ENCODE measurements around the gene KANTR. TPM values are rescaled to one million over a fixed set of nuclear protein-coding genes. Genes with fewer than 3 reads are reported as not detected.

KANTR gene
- total RNA-seq, 1 experiment from 2014 or later: 7.5 TPM

DNA sequence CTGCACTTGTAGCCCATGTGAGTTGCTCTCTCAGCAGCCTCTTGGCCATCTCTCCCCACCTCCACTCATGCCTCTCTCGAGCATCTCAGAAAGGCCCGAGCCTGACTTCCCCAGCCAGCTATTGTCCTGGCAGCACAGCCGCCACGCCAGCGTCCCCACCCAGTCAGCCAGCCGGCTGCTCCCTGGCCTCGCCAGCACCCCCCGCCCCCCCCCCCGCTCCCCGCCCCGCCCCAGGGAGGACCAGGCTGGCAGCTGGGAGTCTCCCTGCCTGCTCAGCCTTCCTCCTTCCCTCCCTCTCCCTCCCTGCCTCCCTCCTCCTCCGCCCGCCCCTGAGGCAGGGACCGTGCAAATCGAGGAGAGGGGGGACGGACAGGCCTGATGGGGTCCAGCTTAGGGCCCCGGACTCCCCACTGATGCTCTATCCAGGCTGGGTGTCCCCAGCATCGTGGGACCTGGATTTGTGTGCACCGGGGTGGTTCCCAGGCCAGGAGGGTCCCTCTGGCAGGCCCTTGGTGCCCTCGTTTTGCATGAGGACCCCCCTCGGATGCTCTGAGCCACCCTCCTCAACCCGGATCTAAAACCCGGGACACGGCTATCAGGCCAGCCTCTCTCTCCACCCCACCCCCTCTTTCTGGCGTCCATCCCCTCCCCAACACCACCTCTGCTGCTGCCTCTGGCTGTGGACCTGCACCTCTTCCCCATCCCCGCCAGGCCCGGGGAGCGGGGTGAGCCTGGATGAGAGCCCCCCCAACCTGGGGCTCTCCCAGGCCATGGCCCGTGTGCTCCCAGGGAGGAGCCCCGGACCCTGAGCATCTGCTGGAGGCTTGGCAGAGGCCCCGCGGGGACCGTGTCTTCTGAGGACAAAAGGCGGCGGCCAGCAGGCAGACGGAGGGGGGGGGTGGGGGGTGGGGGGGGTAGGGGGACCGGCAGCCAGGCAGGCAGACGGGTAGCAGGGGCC is 45.5 kb upstream of the KANTR start, which contains the start of gene GPR173:
Gene GPR173, plus strand, starts transcription at position 621 of the 958 bp plus-strand sequence. CDS start 27,833 bp downstream, outside the sequence.
- no peaks in the 10 kb centered on the region for H3K36me3 ChIP-seq (ENCODE audit: control insufficient read depth in 1 of 2, insufficient read depth in 2 of 2, low read length in 2 of 2)
- peak within 1 kb of the TSS; percentile 26; the same call in 1 of the 2 replicates for H3K27ac ChIP-seq (ENCODE audit: low read depth, low read length)
- H4K20me1 ChIP-seq (ENCODE audit: insufficient read depth): no peaks in the 10 kb centered on the region
- no peaks in the 10 kb centered on the region for H3K9me2 ChIP-seq (ENCODE audit: insufficient read depth)
- peaks cover 6 to 8% of the 10 kb centered on the region in 2 experiments; a peak in 3 of 4 replicates for H3K4me1 ChIP-seq (ENCODE audit: control insufficient read depth in 1 of 2, insufficient read depth in 2 of 2, low read length in 2 of 2)
- CTCF ChIA-PET: no interaction called here
- intact Hi-C loops (cut with micrococcal nuclease): no loop called here
- peak within 1 kb of the TSS; percentile 45 for H2AFZ ChIP-seq (ENCODE audit: low read depth, low read length, poor library complexity, severe bottlenecking)
- BruUV-seq (replicated peaks): no TSS peak
- H3K79me2 ChIP-seq (ENCODE audit: insufficient read depth, low read length): no peaks in the 10 kb centered on the region
- RAD21 ChIA-PET (ENCODE audit: low non-redundant PET in 1 of 2, low total read pairs in 2 of 2, uncharacterized antibody in 2 of 2, unreplicated experiment in 2 of 2): interaction anchor here in 1 of 2 experiments (0.6 kb wide), 1 partner anchor 24 kb away, joined by 3 read pairs; no protein-coding TSS in a partner anchor
- H3K27me3 ChIP-seq (ENCODE audit: insufficient read depth, low read length): no peaks in the 10 kb centered on the region
- ATAC-seq (peak; percentile 89), DNase-seq (ENCODE audit: low read depth, low spot score) (no peak)
- peak within 1 kb of the TSS; percentile 78 for H3K4me2 ChIP-seq (ENCODE audit: low read length)
- H3K4me3 ChIP-seq (replicated peaks in 1 of 2; ENCODE audit: low read depth in 1 of 2, low read length in 2 of 2): peak within 1 kb of the TSS; percentile 52 to 60
- TF ChIP-seq, protein P1, sequence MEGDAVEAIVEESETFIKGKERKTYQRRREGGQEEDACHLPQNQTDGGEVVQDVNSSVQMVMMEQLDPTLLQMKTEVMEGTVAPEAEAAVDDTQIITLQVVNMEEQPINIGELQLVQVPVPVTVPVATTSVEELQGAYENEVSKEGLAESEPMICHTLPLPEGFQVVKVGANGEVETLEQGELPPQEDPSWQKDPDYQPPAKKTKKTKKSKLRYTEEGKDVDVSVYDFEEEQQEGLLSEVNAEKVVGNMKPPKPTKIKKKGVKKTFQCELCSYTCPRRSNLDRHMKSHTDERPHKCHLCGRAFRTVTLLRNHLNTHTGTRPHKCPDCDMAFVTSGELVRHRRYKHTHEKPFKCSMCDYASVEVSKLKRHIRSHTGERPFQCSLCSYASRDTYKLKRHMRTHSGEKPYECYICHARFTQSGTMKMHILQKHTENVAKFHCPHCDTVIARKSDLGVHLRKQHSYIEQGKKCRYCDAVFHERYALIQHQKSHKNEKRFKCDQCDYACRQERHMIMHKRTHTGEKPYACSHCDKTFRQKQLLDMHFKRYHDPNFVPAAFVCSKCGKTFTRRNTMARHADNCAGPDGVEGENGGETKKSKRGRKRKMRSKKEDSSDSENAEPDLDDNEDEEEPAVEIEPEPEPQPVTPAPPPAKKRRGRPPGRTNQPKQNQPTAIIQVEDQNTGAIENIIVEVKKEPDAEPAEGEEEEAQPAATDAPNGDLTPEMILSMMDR (IDR thresholded peaks at IDR 0.05 in 2 of 3, conservative IDR thresholded peaks at IDR 0.05 in 1 of 3; ENCODE audit: borderline replicate concordance in 1 of 3, insufficient read depth in 1 of 3, low read depth in 2 of 3, low read length in 2 of 3): no peak
- TF ChIP-seq, protein P2, sequence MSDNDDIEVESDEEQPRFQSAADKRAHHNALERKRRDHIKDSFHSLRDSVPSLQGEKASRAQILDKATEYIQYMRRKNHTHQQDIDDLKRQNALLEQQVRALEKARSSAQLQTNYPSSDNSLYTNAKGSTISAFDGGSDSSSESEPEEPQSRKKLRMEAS (IDR thresholded peaks at IDR 0.05): 0 out of 2 replicates have a peak, but pooled peaks have one; percentile 33
- peak; percentile 74 for TF ChIP-seq SP1 (IDR thresholded peaks at IDR 0.05; ENCODE audit: low read depth)
- H3K9ac ChIP-seq (ENCODE audit: low read length): peak within 1 kb of the TSS; percentile 48; the same call in 1 of the 2 replicates
- POLR2A ChIA-PET: no interaction called here
- H3K9me3 ChIP-seq (ENCODE audit: control insufficient read depth in 1 of 2, insufficient read depth in 1 of 2, low read depth in 1 of 2, low read length in 2 of 2): no peaks in the 10 kb centered on the region

DNA sequence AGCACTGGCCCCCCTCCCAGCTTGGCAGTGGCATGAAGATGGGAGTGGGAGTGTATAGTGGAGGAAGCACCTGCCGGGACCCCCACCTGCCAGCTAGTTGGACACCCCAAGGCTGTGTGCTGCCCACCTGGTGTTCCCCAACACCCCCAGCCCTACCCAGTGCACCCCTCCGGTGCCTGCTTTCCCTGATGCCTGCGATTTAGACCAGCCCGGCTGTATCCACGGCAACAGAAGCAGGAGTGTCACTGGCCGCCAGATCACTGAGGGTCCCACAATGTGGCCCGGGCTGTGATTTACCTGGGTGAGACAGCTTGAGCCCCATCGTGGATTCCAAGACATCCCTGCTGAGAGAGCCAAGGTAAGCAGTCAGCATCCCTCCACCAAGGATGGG is 44.8 kb upstream of the KANTR start:
- intact Hi-C loops (cut with micrococcal nuclease): no loop called here
- ChIA-PET POLR2A (no interaction called here), CTCF (no interaction called here), RAD21 (ENCODE audit: low non-redundant PET in 1 of 2, low total read pairs in 2 of 2, uncharacterized antibody in 2 of 2, unreplicated experiment in 2 of 2) (no interaction called here)
- Histone ChIP-seq H3K27ac (ENCODE audit: low read depth, low read length) (no peak overlapping the region), H3K27me3 (ENCODE audit: insufficient read depth, low read length) (no peaks in the 10 kb centered on the region), H3K79me2 (ENCODE audit: insufficient read depth, low read length) (no peaks in the 10 kb centered on the region), H3K36me3 (ENCODE audit: control insufficient read depth in 1 of 2, insufficient read depth in 2 of 2, low read length in 2 of 2) (no peaks in the 10 kb centered on the region), H2AFZ (ENCODE audit: low read depth, low read length, poor library complexity, severe bottlenecking) (no peak overlapping the region), H4K20me1 (ENCODE audit: insufficient read depth) (no peaks in the 10 kb centered on the region), H3K4me1 (ENCODE audit: control insufficient read depth in 1 of 2, insufficient read depth in 2 of 2, low read length in 2 of 2) (peaks cover 6 to 8% of the 10 kb centered on the region in 2 experiments; a peak in 3 of 4 replicates), H3K4me2 (ENCODE audit: low read length) (peak overlapping the region; percentile 67), H3K9ac (ENCODE audit: low read length) (no peak overlapping the region), H3K9me3 (ENCODE audit: control insufficient read depth in 1 of 2, insufficient read depth in 1 of 2, low read depth in 1 of 2, low read length in 2 of 2) (no peaks in the 10 kb centered on the region), H3K4me3 (replicated peaks in 1 of 2; ENCODE audit: low read depth in 1 of 2, low read length in 2 of 2) (peak overlapping the region; percentile 45 to 52), H3K9me2 (ENCODE audit: insufficient read depth) (no peaks in the 10 kb centered on the region)
- no peak for TF ChIP-seq ZFX (IDR thresholded peaks at IDR 0.05)
- no peak for TF ChIP-seq FOSL1 (IDR thresholded peaks at IDR 0.05; ENCODE audit: low read depth)
- no peak for TF ChIP-seq EZH2phosphoT487 (IDR thresholded peaks at IDR 0.05; ENCODE audit: borderline replicate concordance)
- TF ChIP-seq POLR2A (IDR thresholded peaks at IDR 0.05; ENCODE audit: borderline replicate concordance, extremely low read depth, insufficient read depth, insufficient read length): no peak
- no peak for TF ChIP-seq YY1 (IDR thresholded peaks at IDR 0.05; ENCODE audit: extremely low read depth, insufficient replicate concordance, low read depth, low read length)
- no peak for TF ChIP-seq CBX3 (IDR thresholded peaks at IDR 0.05; ENCODE audit: low read depth)
- TF ChIP-seq, protein P3, sequence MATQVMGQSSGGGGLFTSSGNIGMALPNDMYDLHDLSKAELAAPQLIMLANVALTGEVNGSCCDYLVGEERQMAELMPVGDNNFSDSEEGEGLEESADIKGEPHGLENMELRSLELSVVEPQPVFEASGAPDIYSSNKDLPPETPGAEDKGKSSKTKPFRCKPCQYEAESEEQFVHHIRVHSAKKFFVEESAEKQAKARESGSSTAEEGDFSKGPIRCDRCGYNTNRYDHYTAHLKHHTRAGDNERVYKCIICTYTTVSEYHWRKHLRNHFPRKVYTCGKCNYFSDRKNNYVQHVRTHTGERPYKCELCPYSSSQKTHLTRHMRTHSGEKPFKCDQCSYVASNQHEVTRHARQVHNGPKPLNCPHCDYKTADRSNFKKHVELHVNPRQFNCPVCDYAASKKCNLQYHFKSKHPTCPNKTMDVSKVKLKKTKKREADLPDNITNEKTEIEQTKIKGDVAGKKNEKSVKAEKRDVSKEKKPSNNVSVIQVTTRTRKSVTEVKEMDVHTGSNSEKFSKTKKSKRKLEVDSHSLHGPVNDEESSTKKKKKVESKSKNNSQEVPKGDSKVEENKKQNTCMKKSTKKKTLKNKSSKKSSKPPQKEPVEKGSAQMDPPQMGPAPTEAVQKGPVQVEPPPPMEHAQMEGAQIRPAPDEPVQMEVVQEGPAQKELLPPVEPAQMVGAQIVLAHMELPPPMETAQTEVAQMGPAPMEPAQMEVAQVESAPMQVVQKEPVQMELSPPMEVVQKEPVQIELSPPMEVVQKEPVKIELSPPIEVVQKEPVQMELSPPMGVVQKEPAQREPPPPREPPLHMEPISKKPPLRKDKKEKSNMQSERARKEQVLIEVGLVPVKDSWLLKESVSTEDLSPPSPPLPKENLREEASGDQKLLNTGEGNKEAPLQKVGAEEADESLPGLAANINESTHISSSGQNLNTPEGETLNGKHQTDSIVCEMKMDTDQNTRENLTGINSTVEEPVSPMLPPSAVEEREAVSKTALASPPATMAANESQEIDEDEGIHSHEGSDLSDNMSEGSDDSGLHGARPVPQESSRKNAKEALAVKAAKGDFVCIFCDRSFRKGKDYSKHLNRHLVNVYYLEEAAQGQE (IDR thresholded peaks at IDR 0.05; ENCODE audit: low read depth): no peak
- TF ChIP-seq, protein P2 (IDR thresholded peaks at IDR 0.05): no peak
- TF ChIP-seq RAD21 (IDR thresholded peaks at IDR 0.05; ENCODE audit: low read depth): no peak
- TF ChIP-seq ZNF274 (IDR thresholded peaks at IDR 0.05; ENCODE audit: low read depth, low read length): no peak
- no peak for ATAC-seq
- no TSS peak for BruUV-seq (replicated peaks)
- DNase-seq (ENCODE audit: low read depth, low spot score): no peak
